T-helper 1 cell treated with Interleukin-12 subunit alpha and Interleukin-12 subunit beta and Interleukin-4 antibody, amounts not matched to agents 30 μg/mL and 1 μg/mL, for 36 hours (primary cell): Measurements from ENCODE around the gene LRCOL1.
A peak's percentile ranks its signal among the peaks of the same experiment; 100 is the strongest.

Experiments used
- H3K27ac Mint-ChIP-seq: one replicate; pipeline ENCODE4 v1.8.0; 2021; ENCODE audit warnings: mild to moderate bottlenecking, mixed read lengths
- H3K27me3 Mint-ChIP-seq: one replicate; pipeline ENCODE4 v1.8.0; 2021; ENCODE audit warnings: low read depth, mixed read lengths
- H3K36me3 Mint-ChIP-seq: one replicate; pipeline ENCODE4 v1.8.0; 2021; ENCODE audit warnings: low read depth, mixed read lengths
- H3K4me1 Mint-ChIP-seq: one replicate; pipeline ENCODE4 v1.8.0; 2021; ENCODE audit warnings: low read depth, mixed read lengths
- H3K4me3 Mint-ChIP-seq: one replicate; pipeline ENCODE4 v1.8.0; 2021; ENCODE audit warnings: mild to moderate bottlenecking, moderate library complexity, mixed read lengths
- H3K9me3 Mint-ChIP-seq: one replicate; pipeline ENCODE4 v1.8.0; 2021; ENCODE audit warnings: mixed read lengths

LRCOL1 gene

DNA sequence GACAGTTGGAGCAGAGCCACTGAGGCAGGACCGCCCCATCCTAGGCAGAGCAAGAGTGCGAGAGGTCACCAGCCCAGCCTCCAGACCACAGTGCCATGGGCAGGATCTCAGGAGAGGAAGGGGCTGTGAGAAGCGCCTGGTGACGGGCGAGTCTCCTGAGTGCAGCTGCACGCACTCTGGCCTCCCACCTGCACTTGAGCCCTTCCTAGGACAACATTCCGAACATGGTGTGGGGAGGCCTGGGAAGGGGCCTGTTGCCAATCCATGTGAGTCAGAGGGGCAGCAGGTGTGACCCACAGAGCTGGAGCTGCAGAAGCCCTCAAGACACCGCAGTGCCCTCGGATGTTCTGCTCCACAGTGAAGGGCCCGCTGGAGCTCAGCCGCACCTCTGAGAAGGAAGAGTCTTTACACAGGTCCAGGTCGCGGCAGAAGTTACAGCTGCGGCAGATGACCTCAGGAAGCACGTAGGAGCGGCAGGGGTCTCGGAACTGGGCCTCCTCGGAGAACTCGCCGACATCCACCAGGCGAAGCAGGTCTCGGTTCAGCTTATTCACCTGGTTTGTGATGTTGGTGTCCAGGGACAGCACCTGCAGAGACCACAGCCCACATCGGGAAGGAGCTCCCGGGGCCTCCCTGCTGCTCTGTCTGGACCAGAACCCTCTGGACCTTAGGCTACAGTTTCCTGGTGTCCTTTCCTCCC lies 15.5 kb upstream of the LRCOL1 start:
- Mint-ChIP-seq H3K9me3 (no peaks in the 10 kb centered on the region), H3K27me3 (peaks cover 2% of the 10 kb centered on the region), H3K4me1 (no peaks in the 10 kb centered on the region), H3K4me3 (no peak overlapping the region), H3K36me3 (peaks cover 24% of the 10 kb centered on the region), H3K27ac (no peak overlapping the region)

DNA sequence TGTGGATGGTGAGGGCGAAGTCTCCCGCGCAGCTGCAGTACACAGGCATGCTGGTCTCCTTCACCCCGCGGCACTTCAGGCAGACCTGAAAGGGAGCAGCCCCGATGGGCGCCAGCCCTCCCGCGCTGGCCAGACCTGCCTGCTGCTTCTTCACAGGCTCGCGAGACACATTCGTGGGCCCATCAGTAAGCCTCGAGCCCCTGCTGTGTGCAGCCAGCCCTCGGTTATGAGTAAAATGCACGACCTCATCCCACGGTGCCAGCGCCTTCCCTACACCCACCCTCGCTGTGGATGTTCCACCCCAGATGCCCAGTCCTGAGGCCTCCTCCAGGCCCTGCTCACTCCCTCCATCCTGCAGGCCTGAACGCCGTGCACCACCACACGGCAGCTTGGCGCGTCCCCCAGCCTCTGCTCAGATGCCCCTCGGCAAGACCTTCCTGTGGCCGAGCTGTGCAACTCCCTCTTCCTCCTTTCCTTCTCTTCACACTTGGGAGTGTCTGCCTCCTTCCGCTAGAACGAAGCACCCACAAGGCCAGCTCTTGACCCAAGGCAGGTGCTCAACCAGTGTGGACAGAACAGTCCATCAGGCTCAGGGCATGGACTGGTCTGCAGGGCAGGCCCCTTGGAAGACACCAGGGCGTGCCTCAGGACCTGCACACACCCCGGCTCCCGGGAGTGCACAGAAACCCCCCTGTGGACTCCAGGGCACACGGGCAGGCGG lies 14.7 kb upstream of the LRCOL1 start:
- no peak overlapping the region for H3K27ac Mint-ChIP-seq
- H3K27me3 Mint-ChIP-seq: peaks cover 9% of the 10 kb centered on the region
- H3K36me3 Mint-ChIP-seq: peaks cover 19% of the 10 kb centered on the region
- no peak overlapping the region for H3K4me3 Mint-ChIP-seq
- no peaks in the 10 kb centered on the region for H3K9me3 Mint-ChIP-seq
- no peaks in the 10 kb centered on the region for H3K4me1 Mint-ChIP-seq

DNA sequence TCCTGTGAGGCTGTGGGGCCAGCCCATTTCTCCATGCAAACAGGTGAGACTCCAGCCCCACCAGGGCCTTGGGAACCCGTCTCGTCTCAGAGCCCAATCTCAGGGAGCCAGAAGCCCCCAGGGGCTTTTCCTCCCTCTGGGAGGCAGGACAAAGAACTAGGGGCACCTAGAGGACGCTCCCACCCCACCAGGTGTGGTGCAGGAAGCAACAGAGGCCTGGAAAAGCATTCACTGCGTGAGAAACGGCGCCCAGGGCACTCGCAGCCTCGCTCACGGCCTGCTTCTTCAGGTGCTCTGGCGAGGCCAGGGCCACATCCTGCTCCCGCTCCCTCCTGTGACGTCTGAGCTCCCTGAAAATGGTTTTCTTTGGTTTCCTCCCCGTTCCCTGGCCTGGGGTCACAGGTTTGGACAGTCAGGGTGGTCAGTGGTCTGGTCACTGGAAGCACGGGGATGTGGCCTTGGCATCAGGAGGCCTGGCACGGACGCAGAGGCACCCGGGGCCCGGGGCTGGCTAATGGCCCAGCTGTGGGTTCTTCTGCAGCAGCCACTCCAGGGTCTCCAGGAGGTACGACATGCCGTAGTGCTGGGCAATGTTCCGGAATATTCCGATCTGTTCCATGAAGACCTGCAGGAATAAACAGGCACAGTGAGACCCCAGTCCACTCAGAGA lies 13.9 kb upstream of the LRCOL1 start:
- Mint-ChIP-seq H3K36me3 (peaks cover 12% of the 10 kb centered on the region), H3K4me3 (no peak overlapping the region), H3K9me3 (no peaks in the 10 kb centered on the region), H3K27me3 (peaks cover 10% of the 10 kb centered on the region), H3K4me1 (no peaks in the 10 kb centered on the region), H3K27ac (no peak overlapping the region)

DNA sequence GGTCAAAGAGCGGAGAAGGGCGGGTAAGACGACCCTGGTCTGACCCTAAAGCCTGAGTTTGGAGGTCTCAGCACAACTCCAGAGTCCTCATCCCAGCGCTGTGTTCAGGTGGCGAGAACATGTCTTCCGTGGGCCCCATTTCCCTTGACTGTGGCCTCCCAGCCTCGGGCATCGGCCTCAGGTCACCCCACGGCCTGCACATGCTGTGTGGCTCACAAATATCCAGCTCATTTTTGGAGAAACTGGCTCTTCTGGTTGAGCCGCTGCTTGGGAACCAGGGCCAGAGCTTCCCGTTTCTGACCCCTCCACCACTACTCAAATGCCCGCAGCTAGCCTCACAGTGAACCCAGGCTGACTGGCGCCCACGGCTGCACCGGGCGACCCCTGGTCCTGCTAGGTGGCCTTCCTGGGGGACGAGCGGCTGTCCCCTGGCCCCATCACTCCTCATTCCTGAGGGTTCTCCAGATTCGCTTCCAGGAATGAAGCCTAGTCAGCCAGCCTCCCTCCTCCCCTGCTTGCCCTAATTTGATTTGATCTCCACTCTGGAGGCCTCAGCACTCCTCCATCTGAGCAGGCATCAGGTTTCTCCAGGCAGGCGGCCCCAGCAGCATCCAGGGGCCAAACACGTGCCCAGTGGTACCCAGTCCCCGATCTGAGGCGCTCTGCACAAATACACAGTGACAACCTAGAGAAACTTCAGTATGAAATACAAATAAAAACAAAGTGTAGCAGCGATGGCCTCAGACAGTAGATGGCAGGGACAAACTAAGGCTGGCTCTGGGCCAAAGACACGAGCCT lies 12.9 kb upstream of the LRCOL1 start:
- H3K27me3 Mint-ChIP-seq: peaks cover 11% of the 10 kb centered on the region
- H3K9me3 Mint-ChIP-seq: no peaks in the 10 kb centered on the region
- no peaks in the 10 kb centered on the region for H3K4me1 Mint-ChIP-seq
- H3K4me3 Mint-ChIP-seq: no peak overlapping the region
- H3K27ac Mint-ChIP-seq: peak overlapping the region; percentile 63
- peaks cover 7% of the 10 kb centered on the region for H3K36me3 Mint-ChIP-seq

- no peak overlapping the region for H3K4me3 Mint-ChIP-seq
- no peaks in the 10 kb centered on the region for H3K4me1 Mint-ChIP-seq
- peaks cover 3% of the 10 kb centered on the region for H3K9me3 Mint-ChIP-seq
- H3K27ac Mint-ChIP-seq: no peak overlapping the region
- peaks cover 10% of the 10 kb centered on the region for H3K36me3 Mint-ChIP-seq
- H3K27me3 Mint-ChIP-seq: peaks cover 18% of the 10 kb centered on the region
Measured at GRCh38 chr12:132622437-132623071, 12.2 kb upstream of the LRCOL1 start.

- Mint-ChIP-seq H3K27me3 (peaks cover 24% of the 10 kb centered on the region), H3K27ac (no peak overlapping the region), H3K4me1 (no peaks in the 10 kb centered on the region), H3K4me3 (no peak overlapping the region), H3K9me3 (peaks cover 4% of the 10 kb centered on the region), H3K36me3 (peaks cover 10% of the 10 kb centered on the region)
Measured at GRCh38 chr12:132621657-132622435, 11.5 kb upstream of the LRCOL1 start.

GRCh38 chr12:132620899-132621656 lies 10.7 kb upstream of the LRCOL1 start:
- Mint-ChIP-seq H3K36me3 (peaks cover 10% of the 10 kb centered on the region), H3K9me3 (peaks cover 4% of the 10 kb centered on the region), H3K4me3 (no peak overlapping the region), H3K27ac (no peak overlapping the region), H3K4me1 (no peaks in the 10 kb centered on the region), H3K27me3 (peaks cover 28% of the 10 kb centered on the region)

- no peaks in the 10 kb centered on the region for H3K4me1 Mint-ChIP-seq
Measured at GRCh38 chr12:132620113-132620898, 9.9 kb upstream of the LRCOL1 start.

GRCh38 chr12:132619386-132620112 lies 9.2 kb upstream of the LRCOL1 start:
- H3K9me3 Mint-ChIP-seq: peaks cover 4% of the 10 kb centered on the region
- no peak overlapping the region for H3K4me3 Mint-ChIP-seq
- no peak overlapping the region for H3K27ac Mint-ChIP-seq
- H3K27me3 Mint-ChIP-seq: peaks cover 33% of the 10 kb centered on the region
- H3K4me1 Mint-ChIP-seq: peaks cover 5% of the 10 kb centered on the region
- peaks cover 5% of the 10 kb centered on the region for H3K36me3 Mint-ChIP-seq

More at GRCh38 chr12:132620113-132620898, 9.9 kb upstream of the LRCOL1 start:
- Mint-ChIP-seq H3K27ac (no peak overlapping the region), H3K9me3 (peaks cover 4% of the 10 kb centered on the region), H3K36me3 (peaks cover 7% of the 10 kb centered on the region), H3K4me3 (no peak overlapping the region), H3K27me3 (peaks cover 28% of the 10 kb centered on the region)

- peaks cover 4% of the 10 kb centered on the region for H3K9me3 Mint-ChIP-seq
- peaks cover 5% of the 10 kb centered on the region for H3K4me1 Mint-ChIP-seq
- no peak overlapping the region for H3K27ac Mint-ChIP-seq
- H3K4me3 Mint-ChIP-seq: no peak overlapping the region
- H3K36me3 Mint-ChIP-seq: peaks cover 5% of the 10 kb centered on the region
- peaks cover 33% of the 10 kb centered on the region for H3K27me3 Mint-ChIP-seq
Measured at GRCh38 chr12:132619071-132619385, 8.6 kb upstream of the LRCOL1 start.

DNA sequence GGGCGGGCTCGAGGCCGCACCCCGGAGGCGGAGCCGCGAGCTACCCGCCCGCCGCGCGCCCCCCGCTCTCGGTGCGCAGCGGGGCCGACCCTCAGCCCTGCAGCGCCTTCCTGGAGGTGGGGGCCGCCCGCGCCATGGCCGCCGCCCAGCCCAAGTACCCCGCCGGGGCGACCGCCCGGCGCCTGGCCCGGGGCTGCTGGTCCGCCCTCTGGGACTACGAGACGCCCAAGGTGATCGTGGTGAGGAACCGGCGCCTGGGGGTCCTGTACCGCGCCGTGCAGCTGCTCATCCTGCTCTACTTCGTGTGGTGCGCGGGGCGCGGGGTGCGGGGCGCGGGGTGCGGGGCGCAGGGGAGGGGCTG lies 8.3 kb upstream of the LRCOL1 start, which contains the start of gene P2RX2:
Gene P2RX2 (plus strand): TSS at position 94 of the 361 bp plus-strand sequence. CDS start 41 bp downstream, at position 135.
- Mint-ChIP-seq H3K36me3 (peaks cover 5% of the 10 kb centered on the region), H3K4me3 (no peak within 1 kb of the TSS), H3K9me3 (peaks cover 4% of the 10 kb centered on the region), H3K27ac (peak within 1 kb of the TSS; percentile 8), H3K27me3 (peaks cover 33% of the 10 kb centered on the region), H3K4me1 (peaks cover 5% of the 10 kb centered on the region)
